Putamen (tissue), 1 donor: ENCODE results near the gene PTGIS.
A peak's percentile ranks its signal among the peaks of the same experiment; 100 is the strongest.
"Not testable (repeated sequence)": the region's sequence is repeated elsewhere in the genome, so short reads cannot be mapped to it uniquely, and the experiment has no call there.

Experiments used
- DNase-seq: peaks from one replicate; pipeline ENCODE4 v3.0.0-alpha.2; 2016; ENCODE audit warnings: low spot score

Gene PTGIS

DNA sequence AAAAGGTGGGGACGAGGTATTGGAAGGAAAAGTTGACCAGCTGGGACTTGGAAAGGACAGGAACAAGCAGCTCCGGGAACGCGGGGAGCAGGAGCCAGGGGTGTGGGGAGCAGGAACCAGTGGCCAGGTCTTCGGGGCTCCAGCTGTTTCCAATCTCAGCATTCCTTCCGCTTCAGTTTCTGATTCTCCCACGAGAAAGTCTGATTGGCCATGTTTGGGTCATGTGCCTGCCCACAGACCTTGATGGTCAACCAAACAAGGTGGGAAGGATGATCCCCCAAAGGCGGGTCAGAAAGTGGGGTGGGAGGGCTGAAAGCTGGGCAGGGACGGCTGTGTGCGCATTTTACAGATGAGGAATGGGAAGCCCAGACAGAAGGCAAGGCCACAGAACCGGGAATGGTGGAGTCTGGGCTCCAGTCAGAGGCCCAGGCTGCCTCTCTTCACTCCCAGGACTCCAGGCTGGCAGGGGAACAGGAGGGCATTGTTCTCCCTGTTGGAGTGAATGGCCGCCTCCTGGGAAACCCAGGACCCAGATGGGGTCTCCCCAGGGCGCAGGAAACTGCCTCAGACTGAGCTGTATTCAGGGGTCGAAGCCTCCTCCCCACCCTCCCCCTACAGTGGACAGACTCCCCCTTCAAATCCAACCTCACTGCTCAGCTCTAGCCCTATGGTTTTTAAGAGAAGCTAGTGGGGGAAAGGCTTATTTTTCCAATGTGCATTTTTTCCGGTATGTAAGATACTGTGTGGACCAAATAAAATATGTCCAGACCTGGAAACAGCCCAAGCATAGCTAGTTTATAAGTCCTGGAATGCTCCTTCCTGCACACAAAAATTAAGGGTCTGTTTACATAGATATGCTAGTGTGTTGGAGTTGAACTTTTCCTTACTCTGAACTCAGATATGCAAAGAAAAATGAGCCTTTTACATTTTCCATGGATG lies 12.2 kb upstream of the PTGIS start:
- DNase-seq, result no peak

GRCh38 chr20:49579195-49579594 lies 11.3 kb upstream of the PTGIS start:
- no peak for DNase-seq

DNA sequence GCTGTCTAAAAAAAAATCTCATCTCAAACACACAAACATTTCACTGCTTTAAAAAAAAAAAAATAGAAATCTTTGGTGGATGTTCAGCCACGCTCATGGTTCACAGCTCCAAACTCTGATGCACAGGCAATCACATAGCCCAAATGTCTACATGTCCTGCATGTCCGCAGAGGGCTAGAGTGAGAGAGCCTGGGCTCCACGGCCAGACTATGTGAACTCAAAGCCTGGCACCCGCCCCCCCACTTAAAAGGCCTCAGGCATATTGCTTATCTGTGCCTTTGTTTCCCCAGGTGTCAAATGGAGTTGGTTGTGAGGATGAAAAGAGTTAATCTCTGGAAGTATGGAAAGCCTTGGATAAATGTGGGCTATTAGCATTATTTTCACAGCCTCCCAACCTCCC lies 10.5 kb upstream of the PTGIS start:
- no peak for DNase-seq

GRCh38 chr20:49575551-49576060 lies 7.7 kb upstream of the PTGIS start:
- no peak for DNase-seq

DNA sequence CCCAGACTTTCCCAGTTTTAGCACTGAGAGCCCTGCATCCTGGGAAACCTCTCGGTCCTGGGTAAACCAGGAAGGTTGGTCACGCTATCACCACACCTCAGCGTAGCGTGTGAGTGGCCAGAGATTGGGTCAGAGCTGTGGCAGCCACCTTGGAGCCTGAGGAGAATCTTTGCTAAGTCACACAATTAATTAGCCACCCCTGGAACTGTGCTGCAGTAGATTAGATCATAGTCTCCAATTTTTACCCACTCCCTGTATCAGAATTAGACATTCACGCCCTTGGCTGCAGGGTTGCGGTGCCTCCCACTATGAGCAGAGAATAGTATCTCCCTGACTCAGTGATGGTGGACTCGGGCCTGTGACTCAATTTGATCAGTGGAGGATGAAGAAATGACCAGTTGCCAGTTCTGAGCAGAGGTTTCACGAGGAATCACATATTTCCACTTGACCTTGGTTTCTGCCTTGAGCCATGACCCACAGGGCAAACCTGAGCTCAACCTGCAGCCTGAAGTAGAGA lies 6.0 kb upstream of the PTGIS start:
- DNase-seq, result no peak

- no peak for DNase-seq
Measured at GRCh38 chr20:49572857-49573256, 4.9 kb upstream of the PTGIS start.

DNA sequence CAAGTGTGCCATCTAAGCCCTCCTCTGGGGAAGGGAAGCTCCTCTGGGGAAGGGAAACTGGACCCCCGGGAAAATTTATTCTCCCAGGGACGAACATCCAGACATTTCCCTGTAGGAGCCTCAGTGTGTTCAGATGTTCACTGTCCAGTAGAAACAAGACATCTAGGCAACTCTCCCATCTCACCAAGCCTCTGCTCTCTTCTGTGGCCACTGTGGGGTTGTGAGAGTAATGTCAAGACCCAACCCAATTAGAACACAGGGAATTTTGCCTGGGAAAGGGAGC lies 3.6 kb upstream of the PTGIS start:
- DNase-seq, result no peak

DNA sequence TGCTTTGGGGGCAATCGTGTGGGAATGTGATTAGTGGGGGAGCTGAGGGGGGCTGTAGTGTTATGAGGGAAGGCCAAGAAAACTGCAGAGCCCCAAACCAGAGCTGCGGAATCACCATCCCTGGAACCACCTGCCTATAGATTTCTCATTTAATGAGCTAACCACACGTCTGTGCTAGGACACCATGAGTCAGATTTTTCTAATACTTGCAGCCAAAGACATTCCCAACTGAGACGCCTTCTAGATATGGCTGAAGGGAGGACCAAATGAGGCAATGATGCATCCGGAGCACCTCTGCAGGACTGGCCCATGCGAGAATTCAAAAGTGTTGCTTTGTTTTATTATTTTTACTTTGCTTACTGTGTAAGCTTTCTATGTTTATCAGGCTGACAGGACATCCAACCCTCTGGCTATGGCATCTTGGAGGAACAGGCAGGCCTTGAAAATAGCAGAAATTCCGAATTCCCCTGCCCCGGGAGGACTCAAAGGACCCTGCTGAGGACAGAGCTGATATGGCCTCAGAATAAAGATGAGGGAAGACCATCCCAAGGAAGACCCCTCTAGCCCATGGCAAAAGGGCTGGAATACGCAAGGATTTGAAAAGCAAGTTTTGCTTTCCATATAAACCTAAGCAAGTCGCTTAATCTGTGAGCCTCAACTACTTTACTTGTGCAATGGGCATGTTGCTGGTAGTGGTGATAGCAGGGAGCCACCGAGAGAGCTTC lies 3.1 kb upstream of the PTGIS start:
- no peak for DNase-seq

DNA sequence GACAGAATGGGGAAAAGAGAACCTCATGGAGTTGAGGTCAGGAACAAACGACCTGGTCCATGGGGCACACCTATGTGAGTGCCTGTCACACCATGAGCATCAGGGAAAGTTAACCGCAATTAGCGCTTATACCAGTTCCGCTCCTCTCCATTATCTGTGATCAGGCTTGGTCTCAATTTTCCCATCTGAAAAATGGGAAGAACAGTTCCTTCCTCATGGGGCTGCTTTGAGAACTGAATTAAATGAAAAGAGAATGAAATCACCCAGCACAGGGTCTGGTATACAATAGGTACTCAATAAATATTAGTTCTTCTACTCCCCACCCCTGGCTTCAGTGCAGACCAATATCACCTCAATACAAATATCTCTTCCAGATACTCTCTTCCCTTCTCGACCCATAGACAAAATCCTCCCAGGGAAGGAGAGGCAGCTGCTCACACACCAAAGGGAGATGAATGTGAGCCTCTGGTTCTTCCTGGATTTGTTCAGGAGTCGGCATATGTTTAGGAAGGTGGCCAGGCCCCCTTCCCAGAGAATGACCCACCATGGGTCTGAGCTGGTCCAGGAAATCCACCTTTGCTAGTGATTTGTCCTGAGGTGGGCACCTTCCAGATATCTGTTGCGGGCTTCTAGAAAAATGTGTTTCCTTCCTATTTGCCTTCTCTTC lies 2.4 kb upstream of the PTGIS start:
- DNase-seq, result no peak

GRCh38 chr20:49569411-49570115 lies 1.6 kb upstream of the PTGIS start:
- no peak for DNase-seq

DNA sequence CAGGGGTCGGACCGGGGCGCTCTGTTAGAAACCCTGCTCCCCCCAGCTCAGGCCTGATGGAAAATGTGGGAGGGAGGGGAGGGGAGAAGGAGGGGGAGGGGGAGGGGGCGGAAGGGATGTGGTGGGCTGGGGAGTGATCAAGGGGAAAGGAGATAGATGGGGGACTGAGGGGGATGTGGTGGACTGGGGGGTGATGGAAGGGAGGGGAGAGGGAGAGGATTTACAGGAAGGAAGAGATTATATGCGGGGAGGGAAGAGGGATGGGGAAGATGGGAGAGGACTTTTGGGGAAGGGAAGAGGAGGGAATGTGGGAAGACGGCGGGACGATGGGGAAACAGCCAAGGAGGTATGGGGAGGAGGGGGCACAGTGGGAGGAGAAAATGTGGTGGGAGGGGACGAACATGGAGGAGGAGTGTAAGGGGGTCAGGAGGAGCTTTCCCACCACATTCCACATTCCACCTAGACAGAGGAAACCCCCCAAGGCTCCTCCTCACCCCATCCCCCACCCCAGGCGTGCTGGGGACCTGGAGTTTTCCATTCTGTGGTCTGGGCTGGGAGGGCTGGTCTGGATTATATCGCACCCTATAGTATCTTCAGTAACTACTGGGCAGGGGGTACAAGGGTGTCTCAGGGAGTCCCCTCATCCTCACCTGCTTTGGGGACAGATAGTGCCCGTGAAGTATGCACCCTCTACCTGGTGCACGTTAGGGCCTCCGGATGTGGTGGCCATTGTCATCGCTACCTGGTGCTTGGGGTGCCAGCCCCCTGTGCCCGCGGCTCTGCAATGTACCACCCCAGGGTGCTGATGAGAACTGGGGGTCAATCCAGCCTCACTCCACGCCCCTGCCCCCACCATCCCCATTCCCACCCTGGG lies 578 bp upstream of the PTGIS start:
- DNase-seq, result no peak

DNA sequence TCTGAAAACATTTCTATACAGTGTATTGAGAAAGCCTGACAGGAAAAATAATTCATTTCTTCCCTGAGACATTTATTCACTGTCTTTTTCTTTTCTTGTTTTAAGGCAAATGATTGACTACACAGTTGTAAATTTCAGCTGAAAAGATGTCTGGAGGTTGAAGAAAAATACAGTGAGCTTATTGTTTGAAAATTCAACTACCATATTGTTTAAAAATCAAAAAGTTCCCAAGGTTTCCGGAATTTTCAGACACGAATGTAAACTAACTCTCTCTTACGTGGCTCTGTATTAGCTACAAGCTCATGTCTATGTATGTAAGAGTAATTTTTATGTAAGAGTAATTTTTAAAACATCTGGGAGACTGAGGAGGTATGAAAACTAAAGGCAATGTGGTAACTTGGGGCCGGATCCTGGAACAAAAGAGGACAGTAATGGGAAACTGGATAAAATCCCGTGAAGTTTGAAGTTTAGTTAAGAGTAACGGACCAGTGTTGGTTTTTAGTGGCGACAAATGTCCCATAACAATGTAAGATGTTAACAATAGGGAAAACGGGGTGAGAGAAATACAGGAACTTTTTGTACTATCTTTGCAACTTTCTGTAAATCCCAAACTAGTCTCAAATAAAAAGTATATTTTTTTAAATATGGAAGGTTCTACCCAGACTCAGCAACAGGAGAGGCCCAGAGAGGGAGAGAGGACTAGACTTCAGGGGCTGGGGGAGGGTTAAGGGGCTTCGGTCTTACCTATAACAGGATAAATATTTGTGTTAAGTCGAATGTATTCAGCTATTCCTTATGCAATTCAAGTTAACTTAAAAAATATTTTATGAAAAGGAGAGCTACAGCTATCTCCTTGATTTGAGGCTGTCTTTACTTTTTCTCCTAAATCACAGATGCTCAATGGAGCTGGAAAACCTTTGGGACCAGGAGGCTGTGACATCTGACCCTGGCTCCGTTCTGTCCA lies 1.3 kb downstream of the PTGIS start:
- DNase-seq, result no peak

GRCh38 chr20:49564991-49565390 lies 2.9 kb downstream of the PTGIS start:
- not testable (repeated sequence) for DNase-seq

DNA sequence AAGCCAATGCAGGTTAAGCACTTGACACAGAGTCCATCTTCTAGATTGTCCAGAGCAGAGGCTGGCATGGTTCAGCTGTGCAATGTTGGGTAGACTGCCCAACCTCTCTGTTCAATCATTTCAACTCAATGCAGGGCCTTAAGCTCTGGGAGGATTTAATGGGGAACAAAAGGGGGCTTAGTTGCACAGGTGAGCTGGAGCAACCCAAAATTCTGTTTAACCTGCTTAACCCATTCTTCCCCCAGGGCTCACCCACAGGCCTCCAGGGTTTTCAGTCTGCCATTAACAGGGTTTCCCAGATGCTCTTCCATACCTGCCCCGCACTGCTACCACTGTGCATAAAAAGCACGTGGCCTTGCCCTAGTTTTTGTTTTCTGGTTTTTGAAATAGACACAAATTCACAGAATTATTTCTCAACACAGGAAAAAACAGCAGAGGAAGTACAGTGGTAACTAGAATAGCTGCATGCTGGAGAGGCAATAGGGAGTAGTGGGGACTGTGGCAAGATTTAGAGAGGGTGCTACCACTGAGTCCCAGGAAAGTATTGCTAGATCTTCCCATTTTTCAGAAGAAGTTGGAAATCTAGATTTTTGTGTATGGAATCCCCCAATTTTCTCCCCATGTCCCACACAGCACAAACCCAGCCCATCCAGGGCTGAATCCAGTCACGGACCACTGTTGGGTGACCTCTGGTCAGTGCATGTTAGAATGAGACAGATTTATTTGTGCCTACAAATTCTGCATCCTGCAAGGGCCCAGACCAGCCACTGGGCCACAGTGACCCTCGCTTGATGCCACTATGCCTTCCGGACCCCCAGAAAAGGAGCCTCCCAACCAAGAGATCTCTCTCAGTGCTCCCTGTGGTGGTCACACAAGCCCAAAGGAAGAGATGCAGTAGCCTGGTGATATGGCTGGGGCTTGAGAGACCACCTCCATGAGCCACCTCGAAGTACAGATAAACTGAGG lies 4.6 kb downstream of the PTGIS start:
- no peak for DNase-seq

- DNase-seq, result peak; percentile 7
Measured at GRCh38 chr20:49562311-49563014, 5.5 kb downstream of the PTGIS start.

DNA sequence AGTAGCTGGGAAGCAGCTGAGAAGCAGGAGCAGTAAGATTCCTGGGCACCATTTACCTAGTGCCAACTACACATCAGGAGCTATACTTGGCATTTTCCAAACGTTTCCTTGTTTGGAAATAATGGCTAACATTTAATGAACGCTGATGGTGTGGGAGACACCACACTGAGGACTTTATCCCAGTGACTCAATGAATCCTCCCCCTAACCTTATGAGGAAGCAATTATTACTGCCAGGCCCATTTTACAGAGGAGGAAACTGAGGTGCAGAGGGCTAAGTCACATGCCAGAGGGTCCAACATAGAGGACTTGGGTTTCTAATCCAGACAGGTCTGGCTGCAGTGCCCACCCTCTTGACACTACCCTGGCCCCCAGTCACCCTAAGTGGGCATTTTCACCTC lies 6.1 kb downstream of the PTGIS start:
- DNase-seq, result no peak

- DNase-seq, result no peak
Measured at GRCh38 chr20:49561256-49561655, 6.7 kb downstream of the PTGIS start.

GRCh38 chr20:49560646-49561045 lies 7.3 kb downstream of the PTGIS start:
- DNase-seq, result no peak
